GM21576 (cell line): Measurements from ENCODE around the gene ARHGEF1.

Source experiments
- ATAC-seq: cut with Tn5 transposase; IDR thresholded peaks from one replicate; pipeline ENCODE4 v1.9.1; 2021; ENCODE audit warnings: mild to moderate bottlenecking, moderate library complexity; ENCODE audit not compliant: unreplicated experiment

The ARHGEF1 gene

DNA sequence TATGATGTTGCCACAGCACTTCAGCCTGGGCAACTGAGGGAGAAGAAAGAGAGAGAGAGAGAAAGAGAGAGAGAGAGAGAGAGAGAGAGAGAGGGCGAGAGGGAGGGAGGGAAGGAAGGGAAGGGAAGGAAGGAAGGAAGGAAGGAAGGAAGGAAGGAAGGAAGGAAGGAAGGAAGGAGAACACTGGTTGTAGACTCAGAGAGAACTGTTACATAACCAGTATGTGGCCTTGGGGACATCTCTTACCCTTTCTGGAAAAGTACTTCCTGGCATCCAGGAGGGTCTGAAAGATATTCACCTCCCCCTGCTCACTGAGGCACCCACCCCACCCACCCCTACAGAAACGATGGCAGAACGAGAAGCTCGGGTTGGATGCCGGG, 2.7 kb upstream of the ARHGEF1 start:
- no peak for ATAC-seq

DNA sequence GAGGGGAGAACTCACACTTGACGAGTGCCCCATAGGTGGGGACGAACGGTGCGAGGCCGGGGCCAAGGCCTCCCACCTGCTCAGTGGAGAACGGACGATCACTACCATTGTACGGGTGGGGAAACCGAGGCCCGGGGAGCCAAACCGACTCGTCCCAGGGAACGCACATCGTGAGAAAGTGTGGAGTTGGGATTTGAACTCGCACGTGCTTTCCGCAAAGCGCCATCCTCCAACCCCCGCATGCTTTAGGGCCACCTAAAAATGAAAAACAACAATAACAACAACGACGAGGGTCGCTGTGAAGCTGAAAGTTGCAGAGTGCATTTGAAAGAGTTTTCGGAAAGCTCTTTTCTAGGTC, 458 bp downstream of the ARHGEF1 start:
- ATAC-seq, result no peak

DNA sequence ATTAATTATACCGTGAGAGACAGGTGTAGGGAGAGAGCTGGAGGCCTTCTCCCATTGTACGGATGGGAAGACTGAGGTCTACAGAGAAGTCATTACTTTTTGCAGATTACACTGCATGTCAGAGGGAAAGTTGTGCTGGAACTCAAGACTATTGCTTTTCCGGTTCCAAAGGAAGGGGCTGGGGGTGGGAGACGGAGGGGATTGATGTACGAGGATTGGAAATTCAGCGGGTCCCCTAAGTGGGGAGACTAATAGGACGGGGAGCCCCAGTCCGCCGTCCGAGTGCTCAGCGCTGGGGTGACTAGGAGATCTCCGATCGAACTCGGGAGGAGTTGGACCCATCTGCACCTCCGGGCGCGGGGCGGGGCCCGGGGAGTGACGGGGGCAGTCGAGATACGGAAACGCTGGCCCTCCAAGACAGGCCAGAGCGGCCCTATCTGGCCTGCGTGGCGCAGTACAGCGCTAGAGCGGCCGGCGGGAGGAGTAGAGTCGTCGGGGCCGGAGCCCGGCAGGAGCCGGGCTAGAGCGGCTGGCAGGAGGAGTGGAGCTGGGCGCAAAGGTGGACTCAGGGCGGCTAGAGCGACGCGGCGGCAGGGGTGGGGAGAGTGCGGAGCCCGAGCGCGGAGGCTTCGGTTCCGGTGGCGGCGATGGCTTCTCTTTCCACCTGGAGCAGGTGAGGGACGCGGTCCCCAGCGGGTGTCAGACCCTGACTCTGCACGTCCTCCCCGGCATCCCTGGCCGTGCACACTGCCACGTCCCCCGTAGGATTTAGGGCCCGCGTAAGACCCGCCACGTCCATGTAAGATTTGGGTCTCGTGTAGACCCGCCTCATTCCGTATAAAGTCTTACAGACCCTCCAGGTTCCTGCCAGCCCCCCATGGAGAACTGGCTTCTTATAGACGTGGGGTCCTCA, 1.1 kb downstream of the ARHGEF1 start:
- ATAC-seq, result peak; percentile 68

DNA sequence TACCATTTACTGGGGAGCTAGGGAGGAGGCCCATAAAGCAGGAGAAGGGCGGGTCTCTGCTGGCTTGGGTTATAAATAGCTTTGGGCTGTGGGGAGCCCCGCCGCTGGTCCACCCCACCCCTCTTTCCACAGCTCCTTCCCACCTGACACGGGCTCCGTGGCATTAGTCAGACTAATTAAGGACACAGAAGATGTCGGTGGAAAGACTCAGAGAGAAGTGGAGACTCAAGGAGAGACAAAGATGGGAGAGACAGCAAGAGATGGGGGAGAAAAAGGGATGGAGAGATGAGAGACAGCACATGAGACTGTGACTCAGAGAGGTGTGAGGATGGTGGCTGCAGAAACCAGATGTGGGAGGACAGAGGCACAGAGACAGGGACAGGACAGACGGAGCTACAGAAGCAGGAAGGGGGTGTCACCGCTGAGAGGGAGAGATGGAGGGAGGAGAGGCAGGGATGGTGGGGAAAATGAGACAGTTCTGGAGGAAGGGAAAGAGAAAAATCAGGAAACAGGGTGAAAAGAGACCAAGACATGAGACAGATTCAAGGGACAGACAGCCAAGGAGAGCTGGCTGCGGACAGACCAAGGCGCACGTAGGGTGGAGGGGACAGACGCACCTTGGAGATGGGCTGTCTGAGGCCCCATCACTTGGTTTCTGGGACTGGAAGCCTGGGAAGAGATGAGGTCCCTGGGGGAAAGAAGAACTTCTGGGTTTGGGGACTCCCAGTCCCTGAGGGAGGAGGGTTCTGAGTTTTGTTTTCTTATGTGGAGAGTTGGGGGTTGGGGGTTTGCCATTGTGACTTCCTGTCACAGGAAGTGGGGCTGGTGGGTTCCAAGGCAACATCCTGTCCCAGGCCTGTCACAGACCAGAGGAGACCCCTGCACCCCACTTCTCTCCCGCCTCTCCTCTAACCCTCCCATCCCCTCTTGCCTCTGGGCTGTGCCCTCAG, 4.1 kb downstream of the ARHGEF1 start:
- ATAC-seq, result no peak

DNA sequence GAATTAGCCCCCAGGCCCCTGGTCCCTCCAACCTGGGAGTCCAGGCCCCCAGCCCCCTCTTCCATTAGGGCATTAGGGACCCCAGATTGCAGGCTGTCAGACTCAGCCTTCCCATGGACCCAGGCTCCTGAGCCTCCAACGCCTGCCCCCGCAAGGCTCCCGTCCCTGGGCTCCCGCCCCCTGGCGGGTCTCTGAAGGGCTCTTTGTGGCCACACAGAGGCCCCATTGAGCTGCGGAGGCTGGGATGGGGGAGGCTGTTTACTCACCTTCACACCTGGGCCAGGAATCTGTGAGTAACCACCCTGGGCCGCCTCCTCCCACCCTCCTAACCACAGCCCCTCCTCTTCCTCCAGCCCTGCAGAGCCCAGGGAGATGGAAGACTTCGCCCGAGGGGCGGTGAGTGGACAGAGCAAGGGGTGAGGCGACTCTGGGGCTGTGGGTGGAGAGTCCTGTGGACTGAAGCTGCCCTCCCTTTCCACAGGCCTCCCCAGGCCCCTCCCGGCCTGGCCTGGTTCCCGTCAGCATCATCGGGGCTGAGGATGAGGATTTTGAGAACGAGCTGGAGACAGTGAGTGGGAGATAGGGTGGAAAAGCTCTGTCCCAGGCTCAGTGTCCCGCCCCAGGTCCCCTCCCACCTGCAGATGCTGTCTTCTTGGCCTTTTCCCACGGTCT, 4.9 kb downstream of the ARHGEF1 start:
- no peak for ATAC-seq

DNA sequence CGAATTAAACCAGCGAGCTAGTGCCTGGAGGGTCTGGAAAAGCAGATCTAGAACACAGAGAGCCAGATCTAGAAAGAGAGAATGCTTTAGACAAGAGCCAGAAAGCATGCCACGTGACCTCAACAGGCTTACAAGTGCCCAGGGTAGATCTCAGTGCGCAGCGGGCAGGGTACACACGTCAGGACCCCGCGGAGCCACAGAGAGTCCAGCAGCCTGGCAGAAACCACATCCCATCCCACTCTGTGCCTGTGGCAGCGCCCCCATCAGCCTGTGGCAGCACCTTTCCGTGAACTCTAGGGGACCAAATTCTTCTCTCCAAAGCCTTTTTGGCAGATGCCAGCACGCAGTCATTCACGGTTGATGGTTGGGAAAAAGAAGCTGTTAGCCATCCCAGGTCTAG, 5.9 kb downstream of the ARHGEF1 start:
- no peak for ATAC-seq

DNA sequence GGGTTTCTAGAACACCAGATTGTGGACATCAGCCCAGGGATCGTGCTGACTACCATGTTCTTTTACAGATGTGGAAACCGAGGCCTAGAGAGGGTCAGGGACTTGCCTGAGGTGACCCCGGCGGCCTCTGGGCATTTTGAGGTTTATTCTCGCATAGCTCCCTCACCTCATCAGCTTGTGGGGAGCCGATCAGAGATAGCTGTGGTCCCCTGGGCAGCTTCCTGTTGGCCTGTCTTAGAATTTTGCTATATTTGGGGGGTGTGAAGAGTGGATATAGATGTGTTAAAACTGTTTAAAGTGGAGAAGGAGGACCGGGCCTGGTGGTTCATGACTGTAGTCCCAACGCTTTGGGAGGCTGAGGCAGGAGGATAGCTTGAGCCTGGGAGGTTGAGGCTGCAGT, 6.9 kb downstream of the ARHGEF1 start:
- ATAC-seq, result no peak

DNA sequence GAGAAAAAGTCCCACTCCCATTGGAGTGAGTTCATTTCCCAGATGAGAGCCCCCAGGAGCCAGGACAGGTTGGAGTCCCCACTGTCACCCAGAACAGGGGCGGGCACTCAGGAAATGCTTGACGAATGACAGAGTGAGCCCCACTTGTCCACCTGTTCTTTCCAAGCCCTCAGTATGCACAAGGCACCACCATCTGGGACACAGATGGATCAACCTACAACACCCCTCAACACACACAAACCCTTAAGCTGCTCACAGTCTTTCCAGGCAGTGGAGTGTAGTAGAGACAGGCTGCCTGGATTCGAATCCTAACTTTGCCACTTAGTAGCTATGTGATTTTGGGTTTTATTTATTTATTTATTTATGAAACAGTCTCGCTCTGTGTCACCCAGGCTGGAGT, 8.0 kb downstream of the ARHGEF1 start:
- no peak for ATAC-seq

DNA sequence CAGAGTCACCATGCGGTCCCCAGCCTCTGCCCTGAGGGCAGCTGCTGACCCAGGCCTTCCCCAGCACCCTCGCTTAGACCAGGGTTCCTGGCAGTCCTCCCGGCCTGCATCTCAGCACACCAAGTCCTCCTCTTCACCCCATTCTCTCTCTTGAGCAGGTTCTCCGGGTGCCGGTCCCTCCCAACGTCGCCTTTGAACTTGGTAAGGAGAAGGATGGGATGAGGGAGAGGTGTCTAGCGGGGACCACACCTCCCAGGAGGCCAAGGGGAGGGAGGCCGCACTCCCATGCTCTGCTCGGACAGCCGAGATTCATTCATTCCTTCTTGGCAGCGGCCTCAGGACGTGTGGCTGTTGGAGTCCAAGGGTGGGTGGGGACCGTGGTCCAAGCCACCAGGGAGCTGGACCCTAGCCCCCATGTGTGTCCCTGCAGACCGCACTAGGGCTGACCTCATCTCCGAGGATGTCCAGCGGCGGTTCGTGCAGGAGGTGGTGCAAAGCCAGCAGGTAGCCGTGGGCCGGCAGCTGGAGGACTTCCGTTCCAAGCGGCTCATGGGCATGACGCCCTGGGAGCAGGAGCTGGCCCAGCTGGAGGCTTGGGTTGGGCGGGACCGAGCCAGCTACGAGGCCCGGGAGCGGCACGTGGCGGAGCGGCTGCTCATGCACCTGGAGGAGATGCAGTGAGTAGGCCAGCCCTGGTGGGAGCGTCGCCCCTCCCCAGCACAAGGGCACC, 9.4 kb downstream of the ARHGEF1 start:
- no peak for ATAC-seq

DNA sequence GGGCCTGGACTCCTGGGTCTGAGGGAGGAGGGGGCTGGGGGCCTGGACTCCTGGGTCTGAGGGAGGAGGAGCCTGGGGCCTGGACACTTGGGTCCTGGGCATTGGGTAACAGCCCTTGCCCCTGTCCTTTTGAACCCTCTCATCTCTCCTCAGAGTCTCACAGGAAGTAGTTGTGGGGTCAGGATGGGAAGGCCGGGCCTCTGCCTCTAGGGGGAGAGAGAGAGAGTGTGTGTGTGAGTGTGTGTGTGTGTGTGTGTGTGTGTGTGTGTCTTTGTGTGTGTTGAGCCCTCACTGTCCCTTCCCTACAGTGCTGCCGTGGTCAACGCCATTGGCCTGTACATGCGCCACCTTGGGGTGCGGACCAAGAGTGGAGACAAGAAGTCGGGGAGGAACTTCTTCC, 10.9 kb downstream of the ARHGEF1 start:
- ATAC-seq, result no peak

DNA sequence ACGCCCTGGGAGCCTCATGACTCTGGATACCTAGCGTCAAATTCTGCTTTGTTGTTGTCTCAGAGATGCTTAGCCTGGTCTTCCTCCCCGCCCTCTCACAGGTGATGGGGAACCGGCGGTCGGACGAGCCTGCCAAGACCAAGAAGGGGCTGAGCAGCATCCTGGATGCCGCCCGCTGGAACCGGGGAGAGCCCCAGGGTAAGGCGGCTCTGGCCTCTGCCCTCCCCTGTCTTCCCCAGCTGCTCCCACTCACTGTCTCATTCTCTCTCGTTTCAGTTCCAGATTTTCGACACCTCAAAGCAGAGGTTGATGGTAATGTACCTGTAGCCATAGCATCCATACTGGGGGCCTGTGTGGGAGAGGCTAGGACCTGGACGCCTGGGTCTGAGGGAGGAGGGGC, 11.4 kb downstream of the ARHGEF1 start:
- no peak for ATAC-seq

DNA sequence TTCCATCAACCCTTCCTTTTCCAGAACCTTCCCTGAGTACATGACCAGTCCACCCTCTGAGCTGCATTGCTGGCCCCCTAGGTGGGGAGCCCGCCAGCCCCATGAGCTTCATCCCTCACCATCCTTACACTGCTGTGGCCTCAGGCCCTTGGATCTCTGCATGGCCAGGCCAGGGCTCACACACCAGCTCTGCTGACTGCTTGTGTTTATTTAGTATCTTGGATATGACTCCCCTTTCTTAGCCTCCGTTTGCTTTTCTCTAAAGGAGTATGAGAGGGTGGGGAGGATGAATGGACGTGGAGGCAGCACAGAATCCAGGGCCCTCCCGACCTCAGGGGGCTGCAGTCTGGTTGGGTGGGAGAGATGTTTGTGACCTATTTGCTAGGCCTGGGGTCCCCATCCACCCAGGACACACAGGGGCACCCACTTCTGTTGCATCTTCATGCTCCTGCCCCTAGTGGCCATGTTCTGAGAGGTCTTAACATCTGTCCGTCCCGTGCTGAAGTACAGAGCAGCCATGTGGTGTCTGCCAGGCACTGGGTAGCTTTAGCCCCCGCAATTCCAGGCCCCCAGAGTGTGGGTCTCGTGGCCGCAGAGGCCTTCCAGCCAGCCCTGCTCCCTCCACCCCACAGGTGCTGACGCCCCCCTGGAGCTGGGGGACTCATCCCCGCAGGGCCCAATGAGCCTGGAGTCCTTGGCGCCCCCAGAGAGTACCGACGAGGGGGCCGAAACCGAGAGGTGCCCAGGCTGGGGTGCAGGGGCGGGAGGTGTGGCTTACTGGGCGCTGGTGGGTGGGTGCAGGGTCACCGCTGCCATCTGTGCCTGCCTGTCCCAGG, 13.0 kb downstream of the ARHGEF1 start:
- no peak for ATAC-seq

DNA sequence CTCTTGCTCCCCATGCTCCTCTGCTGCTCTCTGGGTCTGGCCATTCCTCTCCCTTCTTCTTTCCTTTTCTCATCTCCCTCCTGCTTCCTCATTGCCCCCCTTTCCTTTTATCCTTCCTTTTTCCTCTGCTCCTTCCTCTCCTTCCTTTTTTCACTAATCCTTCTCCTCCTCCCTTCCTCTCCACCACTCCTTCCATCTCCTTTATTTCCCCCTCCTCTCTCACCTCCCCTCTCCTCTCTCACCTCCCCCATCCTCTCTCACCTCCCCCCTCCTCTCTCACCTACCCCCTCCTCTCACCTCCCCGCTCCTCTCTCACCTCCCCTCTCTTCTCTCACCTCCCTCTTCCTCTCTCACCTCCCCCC, 13.6 kb downstream of the ARHGEF1 start:
- no peak for ATAC-seq

DNA sequence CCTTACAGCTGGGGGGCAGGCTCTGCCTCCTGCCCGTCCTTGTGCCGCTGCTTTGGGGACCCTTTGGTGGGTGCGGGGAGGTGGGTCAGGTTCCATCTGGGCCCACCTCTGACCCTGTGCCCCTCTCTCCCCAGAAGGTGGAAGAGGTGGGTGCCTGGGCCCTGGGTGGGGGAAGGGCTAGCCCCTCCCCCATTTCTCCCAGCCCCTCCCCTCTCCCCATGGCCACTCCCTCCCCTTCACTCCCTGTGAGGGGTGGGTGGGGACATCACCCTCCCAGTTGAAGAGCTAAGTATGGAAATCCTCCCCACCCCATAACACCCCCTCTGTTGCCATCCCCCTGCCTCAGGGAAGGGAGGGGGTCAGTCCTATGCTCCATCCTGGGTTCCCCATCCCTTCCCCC, 14.2 kb downstream of the ARHGEF1 start:
- no peak for ATAC-seq

DNA sequence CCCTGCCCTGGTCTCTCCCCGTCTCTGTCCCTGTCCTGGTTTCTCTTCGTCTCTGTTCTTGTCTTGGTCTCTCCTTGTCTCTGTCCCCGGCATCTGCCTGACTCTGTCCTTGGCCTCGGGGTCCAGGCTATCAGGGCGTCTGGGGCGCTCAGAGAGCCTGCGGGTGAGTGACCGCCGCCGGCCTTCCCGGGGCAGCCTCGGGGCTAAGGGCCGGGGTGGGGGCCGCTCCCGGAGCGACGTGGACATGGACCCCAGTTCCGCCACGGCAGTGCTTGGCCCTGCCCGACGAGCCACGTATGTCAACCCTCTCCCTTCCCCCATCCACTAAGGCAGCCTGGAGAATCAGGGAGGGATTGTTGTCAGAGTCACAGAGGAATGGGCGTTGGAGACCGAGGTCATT, 14.8 kb downstream of the ARHGEF1 start:
- no peak for ATAC-seq

DNA sequence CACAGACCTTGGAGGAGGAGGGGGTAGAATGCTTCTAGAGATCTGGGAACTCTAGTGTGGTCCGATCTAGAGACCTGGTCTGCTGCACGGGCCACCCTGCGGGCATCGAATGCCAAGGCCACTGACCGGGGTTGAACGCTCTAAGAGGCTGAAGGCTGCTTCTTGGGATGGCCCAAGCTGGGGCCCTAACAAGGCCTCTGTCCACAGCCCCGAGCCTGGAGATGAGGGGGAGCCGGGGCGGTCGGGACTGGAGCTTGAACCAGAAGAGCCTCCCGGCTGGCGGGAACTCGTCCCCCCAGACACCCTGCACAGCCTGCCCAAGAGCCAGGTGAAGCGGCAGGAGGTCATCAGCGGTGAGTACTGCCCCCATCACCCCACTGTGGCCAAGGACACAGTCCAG, 15.3 kb downstream of the ARHGEF1 start:
- no peak for ATAC-seq

DNA sequence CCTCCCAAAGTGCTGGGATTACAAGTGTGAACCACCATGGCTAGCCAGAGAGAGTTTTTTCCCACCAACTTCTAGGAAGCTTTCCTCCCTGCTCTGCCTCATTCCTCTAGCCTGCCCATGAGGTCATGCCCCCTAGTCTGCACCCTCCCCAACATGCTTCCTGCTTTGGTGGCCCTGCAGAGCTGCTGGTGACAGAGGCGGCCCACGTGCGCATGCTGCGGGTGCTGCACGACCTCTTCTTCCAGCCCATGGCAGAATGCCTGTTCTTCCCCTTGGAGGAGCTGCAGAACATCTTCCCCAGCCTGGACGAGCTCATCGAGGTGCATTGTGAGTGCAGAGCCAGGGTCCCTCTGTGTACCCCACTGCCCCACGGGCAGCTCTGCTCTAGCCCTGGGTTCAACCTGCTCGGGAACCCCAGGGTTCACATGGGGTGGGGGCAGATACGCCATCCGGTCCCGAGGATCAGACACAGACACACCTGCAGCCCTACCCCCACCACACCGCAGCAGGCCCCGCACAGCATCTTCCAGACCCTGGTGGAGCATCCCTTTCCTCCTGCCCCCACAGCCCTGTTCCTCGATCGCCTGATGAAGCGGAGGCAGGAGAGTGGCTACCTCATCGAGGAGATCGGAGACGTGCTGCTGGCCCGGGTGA, 18.9 kb downstream of the ARHGEF1 start:
- no peak for ATAC-seq

DNA sequence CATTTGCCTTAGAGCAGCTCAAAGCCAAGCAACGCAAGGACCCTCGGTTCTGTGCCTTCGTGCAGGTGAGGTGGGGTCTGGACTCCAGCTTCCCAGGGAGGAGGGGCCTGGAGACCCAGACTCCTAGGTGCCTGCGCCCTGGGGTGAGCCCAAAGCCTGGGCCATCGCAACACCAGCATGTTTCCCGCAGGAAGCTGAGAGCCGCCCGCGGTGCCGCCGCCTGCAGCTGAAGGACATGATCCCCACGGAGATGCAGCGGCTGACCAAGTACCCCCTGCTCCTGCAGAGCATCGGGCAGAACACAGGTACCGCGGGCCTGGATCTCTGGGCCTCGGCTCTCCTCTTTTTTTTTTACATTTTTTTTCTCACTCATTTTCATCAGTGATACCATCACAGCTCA, 19.6 kb downstream of the ARHGEF1 start:
- no peak for ATAC-seq

DNA sequence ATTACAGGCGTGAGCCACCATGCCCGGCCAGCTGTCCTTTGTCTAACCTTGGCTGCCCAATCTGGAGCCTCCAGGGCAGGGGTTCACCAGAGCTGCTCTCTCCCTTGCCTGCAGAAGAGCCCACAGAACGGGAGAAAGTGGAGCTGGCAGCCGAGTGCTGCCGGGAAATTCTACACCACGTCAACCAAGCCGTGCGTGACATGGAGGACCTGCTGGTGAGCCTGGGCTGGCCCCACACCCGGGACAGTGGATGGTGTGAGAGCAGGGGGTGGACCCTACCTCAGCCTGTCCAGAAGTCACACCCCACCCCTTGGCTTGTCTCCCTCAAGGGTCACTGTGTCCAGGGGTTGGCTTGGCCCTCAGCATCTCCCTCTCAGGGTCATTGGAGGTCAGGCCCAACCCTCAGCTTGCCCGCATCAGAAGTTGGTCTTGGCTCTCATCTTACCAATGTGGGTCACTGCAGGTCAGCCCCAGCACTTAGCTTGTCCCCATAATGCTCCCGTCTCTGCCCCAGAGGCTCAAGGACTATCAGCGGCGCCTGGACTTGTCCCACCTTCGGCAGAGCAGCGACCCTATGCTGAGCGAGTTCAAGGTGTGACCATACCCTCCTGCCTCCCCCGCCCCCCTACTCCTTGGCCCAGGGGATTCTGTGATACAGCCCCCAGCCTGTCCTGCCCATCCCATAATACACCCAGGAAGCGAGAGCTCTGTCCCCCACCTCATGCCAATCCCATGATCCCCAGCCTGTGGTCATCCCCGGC, 20.4 kb downstream of the ARHGEF1 start:
- ATAC-seq, result no peak
